ENCODE measurements around the gene SS18L1.

The SS18L1 gene

GRCh38 chr20:62195736-62196135 is 52.2 kb downstream of the SS18L1 start:
- no peak for DNase-seq (ENCODE audit: low read depth)

- no peak for DNase-seq (ENCODE audit: low read depth)
Measured at GRCh38 chr20:62196286-62196685, 52.7 kb downstream of the SS18L1 start.

- no peak for DNase-seq (ENCODE audit: low read depth)
Measured at GRCh38 chr20:62197311-62197710, 53.7 kb downstream of the SS18L1 start.

GRCh38 chr20:62197801-62198200 is 54.2 kb downstream of the SS18L1 start:
- DNase-seq (ENCODE audit: low read depth): no peak

GRCh38 chr20:62198496-62198895 is 54.9 kb downstream of the SS18L1 start:
- DNase-seq (ENCODE audit: low read depth): no peak

GRCh38 chr20:62198931-62199330 is 55.4 kb downstream of the SS18L1 start:
- no peak for DNase-seq (ENCODE audit: low read depth)

- DNase-seq (ENCODE audit: low read depth): no peak
Measured at GRCh38 chr20:62200491-62201172, 57.1 kb downstream of the SS18L1 start.

- DNase-seq (ENCODE audit: low read depth): no peak
Measured at GRCh38 chr20:62201173-62202082, 57.9 kb downstream of the SS18L1 start.

GRCh38 chr20:62202083-62202395 is 58.5 kb downstream of the SS18L1 start:
- DNase-seq (ENCODE audit: low read depth): peak; percentile 92

- no peak for DNase-seq (ENCODE audit: low read depth)
Measured at GRCh38 chr20:62202676-62203377, 59.3 kb downstream of the SS18L1 start.

- DNase-seq (ENCODE audit: low read depth): peak; percentile 75
Measured at GRCh38 chr20:62203378-62204030, 59.9 kb downstream of the SS18L1 start.

GRCh38 chr20:62205618-62206387 is 62.2 kb downstream of the SS18L1 start:
- no peak for DNase-seq (ENCODE audit: low read depth)

- DNase-seq (ENCODE audit: low read depth): no peak
Measured at GRCh38 chr20:62206388-62206775, 62.8 kb downstream of the SS18L1 start.

GRCh38 chr20:62208061-62208794 is 64.7 kb downstream of the SS18L1 start:
- no peak for DNase-seq (ENCODE audit: low read depth)

GRCh38 chr20:62208795-62209755 is 65.5 kb downstream of the SS18L1 start:
- DNase-seq (ENCODE audit: low read depth): peak; percentile 73

- DNase-seq (ENCODE audit: low read depth): no peak
Measured at GRCh38 chr20:62209850-62210495, 66.4 kb downstream of the SS18L1 start.

- DNase-seq (ENCODE audit: low read depth): no peak
Measured at GRCh38 chr20:62210496-62210855, 66.9 kb downstream of the SS18L1 start.

- no peak for DNase-seq (ENCODE audit: low read depth)
Measured at GRCh38 chr20:62211216-62211615, 67.6 kb downstream of the SS18L1 start.

- DNase-seq (ENCODE audit: low read depth): no peak
Measured at GRCh38 chr20:62211769-62212288, 68.3 kb downstream of the SS18L1 start.
